ENCODE results near the gene PCDHGC5.

Gene PCDHGC5

GRCh38 chr5:141512911-141513626 lies 24.2 kb downstream of the PCDHGC5 start:
- peak in 1 of 2 donors; percentile 12 for DNase-seq (ENCODE audit: low read depth in 2 of 2)

- DNase-seq (ENCODE audit: low read depth in 2 of 2): peak in 1 of 2 donors; percentile 57
These were observed 24.9 kb downstream of the PCDHGC5 start for GRCh38 chr5:141513627-141514329.

- no peak for DNase-seq (ENCODE audit: low read depth in 2 of 2)
These were observed 25.7 kb downstream of the PCDHGC5 start for GRCh38 chr5:141514330-141515133.

- DNase-seq (ENCODE audit: low read depth in 2 of 2): no peak
These were observed 26.3 kb downstream of the PCDHGC5 start for GRCh38 chr5:141515141-141515540.

GRCh38 chr5:141515946-141516671 lies 27.2 kb downstream of the PCDHGC5 start:
- no peak for DNase-seq (ENCODE audit: low read depth in 2 of 2)

GRCh38 chr5:141516672-141517025 lies 27.8 kb downstream of the PCDHGC5 start:
- DNase-seq (ENCODE audit: low read depth in 2 of 2): no peak

GRCh38 chr5:141517312-141517711 lies 28.4 kb downstream of the PCDHGC5 start:
- no peak for DNase-seq (ENCODE audit: low read depth in 2 of 2)

- no peak for DNase-seq (ENCODE audit: low read depth in 2 of 2)
These were observed 29.2 kb downstream of the PCDHGC5 start for GRCh38 chr5:141517880-141518617.

GRCh38 chr5:141518618-141519015 lies 29.7 kb downstream of the PCDHGC5 start:
- no peak for DNase-seq (ENCODE audit: low read depth in 2 of 2)

- no peak for DNase-seq (ENCODE audit: low read depth in 2 of 2)
These were observed 31.0 kb downstream of the PCDHGC5 start for GRCh38 chr5:141519605-141520565.

GRCh38 chr5:141521244-141521781 lies 32.4 kb downstream of the PCDHGC5 start:
- DNase-seq (ENCODE audit: low read depth in 2 of 2): no peak

GRCh38 chr5:141522301-141522700 lies 33.4 kb downstream of the PCDHGC5 start:
- no peak for DNase-seq (ENCODE audit: low read depth in 2 of 2)

GRCh38 chr5:141523991-141524390 lies 35.1 kb downstream of the PCDHGC5 start:
- no peak for DNase-seq (ENCODE audit: low read depth in 2 of 2)

GRCh38 chr5:141524604-141525597 lies 36.0 kb downstream of the PCDHGC5 start:
- peak in 1 of 2 donors; percentile 27 for DNase-seq (ENCODE audit: low read depth in 2 of 2)

GRCh38 chr5:141525653-141526052 lies 36.8 kb downstream of the PCDHGC5 start:
- no peak for DNase-seq (ENCODE audit: low read depth in 2 of 2)

GRCh38 chr5:141527426-141527825 lies 38.5 kb downstream of the PCDHGC5 start:
- no peak for DNase-seq (ENCODE audit: low read depth in 2 of 2)

- no peak for DNase-seq (ENCODE audit: low read depth in 2 of 2)
These were observed 39.6 kb downstream of the PCDHGC5 start for GRCh38 chr5:141528291-141528984.

GRCh38 chr5:141529002-141529401 lies 40.1 kb downstream of the PCDHGC5 start:
- DNase-seq (ENCODE audit: low read depth in 2 of 2): no peak

All from stimulated activated CD4-positive, alpha-beta T cell treated with anti-CD3 and anti-CD28 coated beads, Interleukin-1b, Interleukin-23, amount 100 ng/mL, for 1 hour (primary cell).